Stomach (tissue), 9 donors: ENCODE data around the gene ZBTB46. TPM values are rescaled to one million over a fixed set of nuclear protein-coding genes. Genes with fewer than 3 reads are reported as not detected.

ENCODE experiments used
- DNase-seq, 2 donors: peaks; one replicate each; pipeline versions ENCODE4 v3.0.0 to v3.0.0-alpha.2; 2013 to 2019
- H3K27ac ChIP-seq, 5 donors: fragments of 200-600 bp in 4 of 5; sonication (generic) in 4 of 5; one replicate each; pipeline ENCODE4 v1.5.1; 2013 to 2019; ENCODE audit warnings: mild to moderate bottlenecking in 1 of 5, moderate library complexity in 1 of 5
- H3K27me3 ChIP-seq, 3 donors: fragments of 200-600 bp; sonication (generic); one replicate each; pipeline ENCODE4 v1.5.1; 2017 to 2019; ENCODE audit warnings: mixed run types in 1 of 3
- H3K36me3 ChIP-seq, 4 donors: fragments of 200-600 bp; sonication (generic); 1 replicate in 3 of 4; 2 replicates in 1 of 4; pipeline ENCODE4 v1.5.1; 2016 to 2019
- H3K4me1 ChIP-seq, 4 donors: fragments of 200-600 bp; sonication (generic); one replicate each; pipeline ENCODE4 v1.5.1; 2016 to 2019
- H3K4me3 ChIP-seq, 4 donors: fragments of 200-600 bp; sonication (generic) in 3 of 4; one replicate each; pipeline ENCODE4 v1.5.1; 2016 to 2019; ENCODE audit warnings: mild to moderate bottlenecking in 1 of 4
- H3K9me3 ChIP-seq, 4 donors: fragments of 200-600 bp; sonication (generic); one replicate each; pipeline ENCODE4 v1.5.1; 2016 to 2019
- EP300 ChIP-seq: sonication (generic); formaldehyde crosslinking; IDR thresholded peaks from one replicate; pipeline ENCODE4 v1.6.1; 2017; ENCODE audit warnings: antibody characterized with exemption
- POLR2A ChIP-seq, 4 donors: fragments of 450-650 bp; IDR thresholded peaks; one replicate each; pipeline ENCODE4 v1.6.1; 2016; ENCODE audit warnings: antibody characterized with exemption in 4 of 4, control low read depth in 2 of 4, mild to moderate bottlenecking in 1 of 4, moderate library complexity in 1 of 4
- POLR2AphosphoS5 ChIP-seq, 3 donors: sonication (generic); formaldehyde crosslinking; IDR thresholded peaks; one replicate each; pipeline ENCODE4 v1.6.1; 2016; ENCODE audit warnings: antibody characterized with exemption in 3 of 3
- WGBS, 5 donors: extraction: QIAGEN DNeasy Blood & Tissue Kit in 3 of 5; methylation state at CpG; one replicate each; pipeline versions ENCODE4 v1.1.5 to v1.1.7; 2013 to 2018; 5-methylcytosine and 5-hydroxymethylcytosine counted together
- intact Hi-C: fragments of 100-400 bp; cut with DNase I; formaldehyde crosslinking; loops from one replicate; pipeline ENCODE4 v1.15.1; 2023; ENCODE audit warnings: low total_unique reads
- polyA plus RNA-seq, 3 donors: library from polyadenylated mRNA; stranded (reverse); fragments of 200-250 nt; gene quantifications; one replicate each; pipeline ENCODE4 v1.2.3, GENCODE V29; 2013
- total RNA-seq, 5 donors: library from RNA; depleted of rRNA; stranded (reverse); fragments of >200 nt; gene quantifications; one replicate each; pipeline versions ENCODE4 v1.1.0 to v1.2.3, GENCODE V29; 2014 to 2016
- TF ChIP-seq, protein P1 (sequence below), 7 experiments: fragments of 450-650 bp in 4 of 7; fragments of 200-600 bp in 3 of 7; sonication (generic) in 3 of 7; IDR thresholded peaks; one replicate each; pipeline ENCODE4 v1.5.1; 2016 to 2019; ENCODE audit warnings: antibody characterized with exemption in 7 of 7, control low read depth in 2 of 7, mild to moderate bottlenecking in 1 of 7
- donor health status: healthy with polysubstance abuse.
- donor health status: Bipolar disorder and iron deficiency.
- donor health status: healthy.

ZBTB46 gene
- total and polyA plus RNA-seq, 8 donors: 0.58 to 13.4 (median 2.5) TPM

- H3K27ac ChIP-seq: peak overlapping the region in 1 of 5 donors; percentile 62
- no peak for TF ChIP-seq POLR2AphosphoS5 (IDR thresholded peaks at IDR 0.05)
- 90 to 94% (median 91%) methylated on average over 8 of the region's 8 CpGs for WGBS, 5 donors
- H3K27me3 ChIP-seq: peaks cover 0 to 59% (median 30%) of the 10 kb centered on the region in 3 donors
- no peaks in the 10 kb centered on the region for H3K9me3 ChIP-seq
- DNase-seq: no peak
- peak overlapping the region in 1 of 4 donors; percentile 71 for H3K4me3 ChIP-seq
- peaks cover 15 to 38% (median 36%) of the 10 kb centered on the region in 4 donors for H3K4me1 ChIP-seq
- no peaks in the 10 kb centered on the region for H3K36me3 ChIP-seq
- intact Hi-C loops: no loop called here
Observed at GRCh38 chr20:63828124-63828523, 2.9 kb downstream of the ZBTB46 start.

DNA sequence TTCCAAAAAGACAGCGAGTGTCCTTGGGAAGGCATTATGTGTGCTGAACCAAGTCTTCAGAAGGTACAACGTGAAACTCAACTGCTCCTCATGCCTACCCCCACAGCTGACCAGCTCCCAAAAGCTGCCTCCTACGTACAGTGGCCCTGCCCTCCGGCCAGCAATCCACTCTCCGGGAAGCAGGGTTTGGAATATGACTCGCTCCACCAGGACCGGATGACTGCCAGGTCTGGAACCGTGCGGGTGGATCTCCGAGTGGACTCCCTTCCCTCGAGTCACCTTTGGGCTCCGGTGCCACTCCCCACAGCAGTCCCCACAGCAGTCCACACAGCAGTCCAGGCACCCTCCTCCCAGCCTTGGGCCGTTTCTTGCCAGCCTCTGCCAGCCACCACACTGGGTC is 4.3 kb downstream of the ZBTB46 start:
- Histone ChIP-seq H3K36me3 (no peaks in the 10 kb centered on the region), H3K27me3 (peaks cover 0 to 45% (median 18%) of the 10 kb centered on the region in 3 donors), H3K4me3 (no peak overlapping the region), H3K4me1 (peaks cover 12 to 25% (median 23%) of the 10 kb centered on the region in 4 donors), H3K27ac (peak overlapping the region in 1 of 5 donors; percentile 46), H3K9me3 (no peaks in the 10 kb centered on the region)
- TF ChIP-seq EP300: no peak
- TF ChIP-seq, protein P1, sequence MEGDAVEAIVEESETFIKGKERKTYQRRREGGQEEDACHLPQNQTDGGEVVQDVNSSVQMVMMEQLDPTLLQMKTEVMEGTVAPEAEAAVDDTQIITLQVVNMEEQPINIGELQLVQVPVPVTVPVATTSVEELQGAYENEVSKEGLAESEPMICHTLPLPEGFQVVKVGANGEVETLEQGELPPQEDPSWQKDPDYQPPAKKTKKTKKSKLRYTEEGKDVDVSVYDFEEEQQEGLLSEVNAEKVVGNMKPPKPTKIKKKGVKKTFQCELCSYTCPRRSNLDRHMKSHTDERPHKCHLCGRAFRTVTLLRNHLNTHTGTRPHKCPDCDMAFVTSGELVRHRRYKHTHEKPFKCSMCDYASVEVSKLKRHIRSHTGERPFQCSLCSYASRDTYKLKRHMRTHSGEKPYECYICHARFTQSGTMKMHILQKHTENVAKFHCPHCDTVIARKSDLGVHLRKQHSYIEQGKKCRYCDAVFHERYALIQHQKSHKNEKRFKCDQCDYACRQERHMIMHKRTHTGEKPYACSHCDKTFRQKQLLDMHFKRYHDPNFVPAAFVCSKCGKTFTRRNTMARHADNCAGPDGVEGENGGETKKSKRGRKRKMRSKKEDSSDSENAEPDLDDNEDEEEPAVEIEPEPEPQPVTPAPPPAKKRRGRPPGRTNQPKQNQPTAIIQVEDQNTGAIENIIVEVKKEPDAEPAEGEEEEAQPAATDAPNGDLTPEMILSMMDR (IDR thresholded peaks at IDR 0.05): no peak
- TF ChIP-seq POLR2AphosphoS5 (IDR thresholded peaks at IDR 0.05): no peak
- no peak for TF ChIP-seq POLR2A (IDR thresholded peaks at IDR 0.05)
- no peak for DNase-seq
- intact Hi-C loops: no loop called here
- WGBS, 5 donors: 69 to 82% (median 76%) methylated on average over 12 to 13 of the region's 13 CpGs

GRCh38 chr20:63825331-63826118 is 5.5 kb downstream of the ZBTB46 start:
- H3K4me1 ChIP-seq: peaks cover 9 to 21% (median 20%) of the 10 kb centered on the region in 4 donors
- TF ChIP-seq EP300: no peak
- no peak for TF ChIP-seq POLR2A (IDR thresholded peaks at IDR 0.05)
- TF ChIP-seq, protein P1 (IDR thresholded peaks at IDR 0.05): no peak
- no peak for TF ChIP-seq POLR2AphosphoS5 (IDR thresholded peaks at IDR 0.05)
- intact Hi-C loops: no loop called here
- H3K27me3 ChIP-seq: peaks cover 0 to 40% (median 17%) of the 10 kb centered on the region in 3 donors
- H3K36me3 ChIP-seq: no peaks in the 10 kb centered on the region
- no peaks in the 10 kb centered on the region for H3K9me3 ChIP-seq
- DNase-seq: no peak
- no peak overlapping the region for H3K4me3 ChIP-seq
- WGBS, 5 donors: 75 to 86% (median 77%) methylated on average over 25 of the region's 25 CpGs
- H3K27ac ChIP-seq: no peak overlapping the region

DNA sequence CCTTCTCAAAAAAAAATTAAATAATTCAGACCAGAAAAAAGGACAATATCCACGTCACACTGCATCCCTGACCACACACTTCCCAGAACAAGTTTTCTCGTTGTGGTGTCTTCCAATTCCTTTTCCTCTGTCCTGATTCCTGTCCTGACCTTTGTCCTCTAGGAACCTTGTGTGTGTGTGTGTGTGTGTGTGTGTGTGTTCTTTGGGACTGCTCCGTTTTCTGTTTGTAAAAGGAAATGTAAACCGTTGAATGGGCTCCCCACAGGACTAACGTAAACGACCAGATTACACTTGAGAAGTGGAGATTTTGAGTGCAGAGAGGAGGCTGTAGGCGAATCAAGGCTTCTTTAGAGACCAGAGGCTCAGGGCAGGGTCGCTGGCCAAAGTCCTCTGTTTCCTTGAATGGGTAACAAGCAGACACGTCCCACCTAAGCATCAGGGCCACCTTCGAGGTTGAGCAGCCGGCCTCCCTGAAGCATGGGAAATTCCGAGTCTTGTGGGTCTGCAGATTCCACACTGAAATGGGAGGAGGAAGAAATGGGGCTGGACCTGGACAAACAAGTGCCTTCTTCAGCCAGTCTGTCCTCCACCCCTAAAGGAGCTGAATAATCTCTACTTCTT is 7.3 kb downstream of the ZBTB46 start:
- H3K36me3 ChIP-seq: no peaks in the 10 kb centered on the region
- no peaks in the 10 kb centered on the region for H3K9me3 ChIP-seq
- TF ChIP-seq EP300 (no peak), POLR2AphosphoS5 (IDR thresholded peaks at IDR 0.05) (no peak), POLR2A (IDR thresholded peaks at IDR 0.05) (no peak)
- TF ChIP-seq, protein P1 (IDR thresholded peaks at IDR 0.05): no peak
- intact Hi-C loops: no loop called here
- WGBS, 5 donors: 26 to 41% (median 34%) methylated on average over 12 of the region's 12 CpGs
- DNase-seq: no peak
- no peak overlapping the region for H3K4me3 ChIP-seq
- peaks cover 0 to 23% (median 4%) of the 10 kb centered on the region in 3 donors for H3K27me3 ChIP-seq
- H3K27ac ChIP-seq: no peak overlapping the region
- H3K4me1 ChIP-seq: peaks cover 0 to 17% (median 7%) of the 10 kb centered on the region in 4 donors
